GM08714 (cell line): Measurements from ENCODE around the gene HAL.

Experiments
- H3K4me3 ChIP-seq: fragments of 200-500 bp; sonication (Bioruptor generic); 2 replicates; pipeline ENCODE4 v1.5.1; 2014; ENCODE audit warnings: mild to moderate bottlenecking, low read length, inconsistent platforms
- ZNF274 ChIP-seq: IDR thresholded peaks from 2 replicates; pipeline ENCODE4 v1.6.1; 2012; ENCODE audit warnings: mild to moderate bottlenecking, low read depth, low read length

HAL gene

GRCh38 chr12:95996034-95996658 lies at the start of gene HAL:
HAL (minus strand) TSS chr12:95996344; CDS start chr12:95995910, 434 bp downstream.
- TF ChIP-seq ZNF274: no peak

GRCh38 chr12:96045566-96045965 lies 49.4 kb upstream of the HAL start:
- TF ChIP-seq ZNF274: no peak
- no peak overlapping the region for H3K4me3 ChIP-seq

More at GRCh38 chr12:95996034-95996658, at the start of gene HAL:
- no peak within 1 kb of the TSS for H3K4me3 ChIP-seq

GRCh38 chr12:96044943-96045290 lies 48.8 kb upstream of the HAL start:
- no peak for TF ChIP-seq ZNF274
- H3K4me3 ChIP-seq: no peak overlapping the region

GRCh38 chr12:96044017-96044942 lies 48.1 kb upstream of the HAL start:
- TF ChIP-seq ZNF274: no peak
- no peak overlapping the region for H3K4me3 ChIP-seq

- TF ChIP-seq ZNF274: no peak
- H3K4me3 ChIP-seq: no peak overlapping the region
Measured at GRCh38 chr12:96041181-96041580, 45.0 kb upstream of the HAL start.

GRCh38 chr12:96040305-96041133 lies 44.4 kb upstream of the HAL start:
- no peak for TF ChIP-seq ZNF274
- no peak overlapping the region for H3K4me3 ChIP-seq

- no peak overlapping the region for H3K4me3 ChIP-seq
- TF ChIP-seq ZNF274: no peak
Measured at GRCh38 chr12:96039516-96039915, 43.4 kb upstream of the HAL start.

GRCh38 chr12:96036765-96037455 lies 40.8 kb upstream of the HAL start:
- no peak overlapping the region for H3K4me3 ChIP-seq
- no peak for TF ChIP-seq ZNF274

- no peak for TF ChIP-seq ZNF274
- peak within 1 kb of the TSS; percentile 83 for H3K4me3 ChIP-seq
Measured at GRCh38 chr12:96035283-96036236, 39.4 kb upstream of the HAL start, which contains the start of gene LTA4H. LTA4H (minus strand) TSS chr12:96035587; CDS start chr12:96035519, 68 bp downstream.

GRCh38 chr12:96034621-96035282 lies 38.6 kb upstream of the HAL start:
- peak overlapping the region; percentile 83 for H3K4me3 ChIP-seq
- TF ChIP-seq ZNF274: no peak

GRCh38 chr12:96033549-96034389 lies 37.6 kb upstream of the HAL start:
- TF ChIP-seq ZNF274: no peak
- no peak overlapping the region; the same call in 1 of the 2 replicates for H3K4me3 ChIP-seq
